ENCODE measurements around the gene PSAP.
"Not testable (repeated sequence)": the region's sequence is repeated elsewhere in the genome, so short reads cannot be mapped to it uniquely, and the experiment has no call there.

Gene PSAP

GRCh38 chr10:71882813-71883659 is 32.0 kb upstream of the PSAP start:
- DNase-seq (ENCODE audit: low spot score in 2 of 2) (no peak), ATAC-seq (replicated peaks; ENCODE audit: extremely low read depth, poor library complexity, severe bottlenecking) (no peak)
- Mint-ChIP-seq H3K27ac (ENCODE audit: low read depth) (no peak overlapping the region), H3K9me3 (no peaks in the 10 kb centered on the region), H3K4me3 (no peak overlapping the region), H3K27me3 (peaks cover 8% of the 10 kb centered on the region), H3K4me1 (no peaks in the 10 kb centered on the region), H3K36me3 (ENCODE audit: insufficient read depth) (no peaks in the 10 kb centered on the region)

- Mint-ChIP-seq H3K27ac (ENCODE audit: low read depth) (no peak overlapping the region), H3K4me3 (no peak overlapping the region)
Observed at GRCh38 chr10:71881647-71882355, 30.8 kb upstream of the PSAP start.

GRCh38 chr10:71881307-71881624 is 30.2 kb upstream of the PSAP start:
- ATAC-seq (replicated peaks; ENCODE audit: extremely low read depth, poor library complexity, severe bottlenecking); H3K4me3 Mint-ChIP-seq; DNase-seq (ENCODE audit: low spot score in 2 of 2); H3K27me3 Mint-ChIP-seq; H3K4me1 Mint-ChIP-seq; H3K36me3 Mint-ChIP-seq (ENCODE audit: insufficient read depth); H3K9me3 Mint-ChIP-seq; H3K27ac Mint-ChIP-seq (ENCODE audit: low read depth): not testable (repeated sequence)

More at GRCh38 chr10:71881647-71882355, 30.8 kb upstream of the PSAP start:
- Mint-ChIP-seq H3K27me3 (no peaks in the 10 kb centered on the region), H3K9me3 (no peaks in the 10 kb centered on the region), H3K36me3 (ENCODE audit: insufficient read depth) (no peaks in the 10 kb centered on the region), H3K4me1 (no peaks in the 10 kb centered on the region)
- no peak for ATAC-seq (replicated peaks; ENCODE audit: extremely low read depth, poor library complexity, severe bottlenecking)
- no peak for DNase-seq (ENCODE audit: low spot score in 2 of 2)

GRCh38 chr10:71880425-71881306 is 29.6 kb upstream of the PSAP start:
- no peaks in the 10 kb centered on the region for H3K27me3 Mint-ChIP-seq
- DNase-seq (ENCODE audit: low spot score in 2 of 2) (no peak), ATAC-seq (replicated peaks; ENCODE audit: extremely low read depth, poor library complexity, severe bottlenecking) (no peak)

GRCh38 chr10:71878327-71879034 is 27.4 kb upstream of the PSAP start:
- H3K27ac Mint-ChIP-seq (ENCODE audit: low read depth) = no peak overlapping the region
- H3K36me3 Mint-ChIP-seq (ENCODE audit: insufficient read depth) = no peaks in the 10 kb centered on the region
- DNase-seq (ENCODE audit: low spot score in 2 of 2) (no peak), ATAC-seq (replicated peaks; ENCODE audit: extremely low read depth, poor library complexity, severe bottlenecking) (no peak)
- no peaks in the 10 kb centered on the region for H3K4me1 Mint-ChIP-seq
- H3K27me3 Mint-ChIP-seq = no peaks in the 10 kb centered on the region
- H3K9me3 Mint-ChIP-seq = no peaks in the 10 kb centered on the region
- no peak overlapping the region for H3K4me3 Mint-ChIP-seq

More at GRCh38 chr10:71880425-71881306, 29.6 kb upstream of the PSAP start:
- Mint-ChIP-seq H3K27ac (ENCODE audit: low read depth) (no peak overlapping the region), H3K4me1 (no peaks in the 10 kb centered on the region), H3K36me3 (ENCODE audit: insufficient read depth) (no peaks in the 10 kb centered on the region), H3K9me3 (no peaks in the 10 kb centered on the region), H3K4me3 (no peak overlapping the region)

GRCh38 chr10:71877821-71878220 is 26.8 kb upstream of the PSAP start:
- H3K9me3 Mint-ChIP-seq = no peaks in the 10 kb centered on the region
- ATAC-seq (replicated peaks; ENCODE audit: extremely low read depth, poor library complexity, severe bottlenecking) (no peak), DNase-seq (ENCODE audit: low spot score in 2 of 2) (no peak)
- no peaks in the 10 kb centered on the region for H3K36me3 Mint-ChIP-seq (ENCODE audit: insufficient read depth)
- H3K4me3 Mint-ChIP-seq = no peak overlapping the region
- no peaks in the 10 kb centered on the region for H3K27me3 Mint-ChIP-seq
- no peak overlapping the region for H3K27ac Mint-ChIP-seq (ENCODE audit: low read depth)
- no peaks in the 10 kb centered on the region for H3K4me1 Mint-ChIP-seq

GRCh38 chr10:71874680-71875354 is 23.8 kb upstream of the PSAP start:
- H3K4me3 Mint-ChIP-seq; ATAC-seq (replicated peaks; ENCODE audit: extremely low read depth, poor library complexity, severe bottlenecking); DNase-seq (ENCODE audit: low spot score in 2 of 2); H3K27me3 Mint-ChIP-seq; H3K4me1 Mint-ChIP-seq; H3K9me3 Mint-ChIP-seq; H3K36me3 Mint-ChIP-seq (ENCODE audit: insufficient read depth); H3K27ac Mint-ChIP-seq (ENCODE audit: low read depth): not testable (repeated sequence)

- no peaks in the 10 kb centered on the region for H3K4me1 Mint-ChIP-seq
- DNase-seq (ENCODE audit: low spot score in 2 of 2) (no peak), ATAC-seq (replicated peaks; ENCODE audit: extremely low read depth, poor library complexity, severe bottlenecking) (no peak)
- H3K27me3 Mint-ChIP-seq = no peaks in the 10 kb centered on the region
- H3K4me3 Mint-ChIP-seq = no peak overlapping the region
- H3K36me3 Mint-ChIP-seq (ENCODE audit: insufficient read depth) = peaks cover 1% of the 10 kb centered on the region
- H3K27ac Mint-ChIP-seq (ENCODE audit: low read depth) = no peak overlapping the region
- H3K9me3 Mint-ChIP-seq = no peaks in the 10 kb centered on the region
Observed at GRCh38 chr10:71873582-71874211, 22.6 kb upstream of the PSAP start.

GRCh38 chr10:71869601-71870000 is 18.6 kb upstream of the PSAP start:
- ATAC-seq (replicated peaks; ENCODE audit: extremely low read depth, poor library complexity, severe bottlenecking); H3K27me3 Mint-ChIP-seq; H3K9me3 Mint-ChIP-seq; DNase-seq (ENCODE audit: low spot score in 2 of 2); H3K36me3 Mint-ChIP-seq (ENCODE audit: insufficient read depth); H3K4me1 Mint-ChIP-seq; H3K27ac Mint-ChIP-seq (ENCODE audit: low read depth); H3K4me3 Mint-ChIP-seq: not testable (repeated sequence)

GRCh38 chr10:71868192-71868697 is 17.2 kb upstream of the PSAP start:
- H3K36me3 Mint-ChIP-seq (ENCODE audit: insufficient read depth) = peaks cover 1% of the 10 kb centered on the region
- H3K27ac Mint-ChIP-seq (ENCODE audit: low read depth) = no peak overlapping the region
- H3K9me3 Mint-ChIP-seq = no peaks in the 10 kb centered on the region
- no peaks in the 10 kb centered on the region for H3K4me1 Mint-ChIP-seq
- no peak for ATAC-seq (replicated peaks; ENCODE audit: extremely low read depth, poor library complexity, severe bottlenecking)
- no peaks in the 10 kb centered on the region for H3K27me3 Mint-ChIP-seq
- no peak overlapping the region for H3K4me3 Mint-ChIP-seq
- no peak for DNase-seq (ENCODE audit: low spot score in 2 of 2)

- DNase-seq (ENCODE audit: low spot score in 2 of 2) (no peak), ATAC-seq (replicated peaks; ENCODE audit: extremely low read depth, poor library complexity, severe bottlenecking) (no peak)
- Mint-ChIP-seq H3K27ac (ENCODE audit: low read depth) (no peak overlapping the region), H3K4me3 (no peak overlapping the region), H3K36me3 (ENCODE audit: insufficient read depth) (no peaks in the 10 kb centered on the region), H3K27me3 (no peaks in the 10 kb centered on the region), H3K4me1 (no peaks in the 10 kb centered on the region), H3K9me3 (no peaks in the 10 kb centered on the region)
Observed at GRCh38 chr10:71865561-71866041, 14.6 kb upstream of the PSAP start.
